Left hindlimb (tissue), 1 donor: Measurements from ENCODE around the gene GRM7.

Source experiments
- DNase-seq: peaks from one replicate; pipeline ENCODE4 v3.0.0-alpha.2; 2018

The GRM7 gene

DNA sequence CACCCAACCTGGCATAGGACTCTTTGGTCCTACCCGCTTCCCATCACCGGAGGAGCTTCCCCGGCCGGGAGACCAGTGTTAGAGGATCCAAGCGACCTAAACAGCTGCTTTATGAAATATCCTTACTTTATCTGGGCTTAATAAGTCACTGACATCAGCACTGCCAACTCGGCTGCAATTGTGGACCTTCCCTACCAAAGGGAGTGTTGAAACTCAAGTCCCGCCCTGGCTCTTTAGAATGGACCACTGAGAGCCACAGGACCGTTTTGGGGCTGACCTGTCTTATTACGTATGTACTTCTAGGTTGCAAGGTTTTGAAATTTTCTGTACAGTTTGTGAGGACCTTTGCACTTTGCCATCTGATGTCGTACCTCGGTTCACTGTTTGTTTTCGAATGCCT lies 879.5 kb downstream of the GRM7 start:
- DNase-seq: no peak

DNA sequence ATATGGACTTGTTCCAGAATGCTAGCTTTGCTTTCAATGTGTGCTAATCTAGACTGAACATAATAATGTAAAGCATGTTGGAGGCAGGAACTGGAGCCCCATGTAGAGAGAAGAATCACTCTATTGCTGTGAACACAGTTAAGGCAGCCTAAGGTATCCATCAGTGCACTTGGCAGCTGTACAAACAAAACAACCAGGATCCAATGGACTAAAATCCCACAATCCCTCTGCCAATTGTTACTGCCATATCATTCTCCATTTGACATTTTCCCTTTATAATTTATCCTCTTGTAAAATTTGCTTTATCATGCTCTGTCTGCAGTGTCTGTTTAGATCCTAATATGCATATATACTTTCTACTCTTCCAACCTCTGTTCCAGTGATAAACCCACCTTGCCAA lies 883.9 kb downstream of the GRM7 start:
- no peak for DNase-seq

DNA sequence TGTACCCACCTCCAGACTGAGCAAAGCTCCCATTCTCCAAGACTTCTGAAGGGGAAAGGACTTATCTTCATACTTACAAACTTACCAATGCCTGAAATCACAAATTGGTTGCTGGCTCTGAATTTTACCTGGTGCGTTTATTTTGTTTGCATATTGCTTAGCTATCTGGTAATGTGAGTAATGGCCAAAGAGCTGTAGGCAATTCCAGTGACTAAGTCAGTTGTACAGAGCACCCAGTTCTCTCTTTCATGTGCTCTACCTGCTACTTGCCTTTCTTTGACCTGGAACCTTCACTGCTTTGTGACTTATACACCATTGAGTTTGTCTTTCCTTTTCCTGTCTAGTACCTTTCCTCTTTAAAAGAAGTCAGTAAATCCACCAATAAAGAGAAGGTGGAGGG lies 884.8 kb downstream of the GRM7 start:
- DNase-seq: no peak

DNA sequence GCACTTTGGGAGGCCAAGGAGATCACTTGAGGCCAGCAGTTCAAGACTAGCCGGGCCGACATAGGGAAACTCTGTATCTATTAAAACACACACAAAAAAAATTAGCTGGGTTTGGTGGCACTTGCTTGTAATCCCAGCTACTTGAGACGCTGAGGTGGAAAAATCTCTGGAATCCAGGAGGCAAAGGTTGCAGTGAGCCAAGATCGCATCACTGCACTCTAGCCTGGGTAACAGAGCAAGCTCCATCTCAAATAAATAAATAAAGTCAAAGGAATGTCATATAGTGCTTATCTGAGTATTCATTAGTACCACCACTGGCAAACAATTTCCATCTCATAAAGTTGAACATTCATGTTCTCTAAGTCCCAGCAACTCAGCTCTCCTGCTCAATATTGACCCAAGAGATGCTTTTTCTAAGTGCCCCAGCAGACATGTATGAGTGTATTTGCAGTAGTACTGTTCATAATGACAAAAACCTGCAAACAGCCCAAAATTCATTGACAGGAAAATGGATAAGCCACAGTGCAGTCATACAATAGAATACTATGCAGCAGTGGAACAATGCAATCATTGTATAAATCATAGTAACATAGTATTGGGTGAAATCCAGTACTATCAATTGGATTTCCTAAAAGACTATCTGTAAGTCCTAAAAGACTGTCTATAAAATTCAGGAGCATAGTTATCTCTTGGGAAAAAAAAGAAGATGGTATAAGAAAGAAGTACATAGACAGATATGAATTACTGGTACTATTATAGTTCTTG lies 889.2 kb downstream of the GRM7 start:
- no peak for DNase-seq

DNA sequence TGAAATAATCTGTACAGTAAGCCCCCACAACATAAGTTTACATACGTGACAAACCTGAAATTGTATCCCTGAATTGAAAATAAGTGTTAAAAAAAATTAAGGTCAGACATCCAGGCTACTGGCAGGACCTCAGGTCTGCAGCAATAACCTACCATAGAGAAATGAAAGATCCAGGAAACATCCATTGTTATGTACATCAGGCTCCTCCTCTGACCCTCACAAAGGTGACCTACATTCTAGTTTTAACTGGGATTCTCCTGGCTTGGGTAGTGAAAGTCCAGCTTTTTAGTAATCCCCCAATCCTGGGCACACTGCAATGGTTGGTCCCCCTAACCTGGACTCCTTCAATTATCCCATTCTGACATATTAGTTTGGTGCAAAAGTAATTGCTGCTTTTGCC lies 891.1 kb downstream of the GRM7 start:
- DNase-seq: no peak

DNA sequence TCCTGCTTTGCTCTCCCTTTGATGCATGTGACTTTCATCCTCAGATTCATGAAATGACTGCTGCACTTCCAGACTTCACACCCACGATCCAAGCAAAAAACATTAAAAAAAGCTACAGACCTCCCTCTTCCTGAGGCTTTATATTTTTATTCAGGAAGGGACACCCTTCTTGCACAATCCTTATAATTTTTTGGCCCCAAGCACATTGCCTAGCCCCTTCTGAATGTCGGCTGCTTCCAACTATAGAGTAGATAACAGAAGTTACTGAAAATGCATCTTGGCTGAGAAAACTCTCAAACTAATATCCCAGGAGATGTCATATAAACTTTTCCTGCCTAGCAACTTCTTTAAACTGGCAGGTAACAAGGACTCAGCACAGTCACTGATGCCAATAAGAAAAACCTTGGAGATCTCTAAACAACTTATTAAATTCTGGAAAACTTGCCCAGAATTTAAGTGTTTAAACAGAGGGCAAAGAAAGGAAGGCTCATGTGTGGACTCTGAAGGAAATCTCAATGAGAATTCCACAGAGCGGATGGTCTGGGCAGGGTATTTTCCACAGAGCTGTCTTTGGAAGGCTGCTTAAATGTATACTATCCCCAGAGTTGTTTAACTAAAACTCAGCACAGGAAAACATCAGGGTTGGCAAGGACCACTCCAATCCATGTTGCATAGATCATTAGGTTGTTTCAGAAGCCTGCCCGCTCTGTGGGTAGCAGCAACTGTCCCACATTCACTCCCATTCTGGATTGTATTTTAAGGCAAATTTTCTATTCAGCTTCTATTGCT lies 893.9 kb downstream of the GRM7 start:
- DNase-seq: peak; percentile 54

- DNase-seq: no peak
These were observed 898.7 kb downstream of the GRM7 start for GRCh38 chr3:7759630-7760029.

- no peak for DNase-seq
These were observed 899.8 kb downstream of the GRM7 start for GRCh38 chr3:7760718-7761117.

- no peak for DNase-seq
These were observed 903.2 kb downstream of the GRM7 start for GRCh38 chr3:7764115-7764514.

DNA sequence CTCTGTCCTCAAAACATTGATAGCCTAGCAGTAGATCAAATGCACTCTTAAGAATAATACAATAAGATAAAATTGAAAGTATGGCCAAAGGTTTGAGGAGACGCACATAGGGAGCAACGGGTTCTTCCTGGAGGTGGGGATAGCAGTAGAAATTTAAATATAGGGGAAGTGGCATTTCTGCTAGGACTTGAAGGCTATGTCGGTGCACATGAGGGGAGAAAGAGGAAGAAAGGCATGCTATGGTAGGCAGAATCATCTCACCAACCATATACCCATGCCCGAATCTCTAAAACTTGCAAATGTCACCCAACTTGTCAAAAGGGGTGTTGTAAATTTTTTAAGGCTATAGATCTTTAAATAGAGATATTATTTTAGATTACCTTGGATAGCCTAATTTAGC lies 905.6 kb downstream of the GRM7 start:
- DNase-seq: no peak

DNA sequence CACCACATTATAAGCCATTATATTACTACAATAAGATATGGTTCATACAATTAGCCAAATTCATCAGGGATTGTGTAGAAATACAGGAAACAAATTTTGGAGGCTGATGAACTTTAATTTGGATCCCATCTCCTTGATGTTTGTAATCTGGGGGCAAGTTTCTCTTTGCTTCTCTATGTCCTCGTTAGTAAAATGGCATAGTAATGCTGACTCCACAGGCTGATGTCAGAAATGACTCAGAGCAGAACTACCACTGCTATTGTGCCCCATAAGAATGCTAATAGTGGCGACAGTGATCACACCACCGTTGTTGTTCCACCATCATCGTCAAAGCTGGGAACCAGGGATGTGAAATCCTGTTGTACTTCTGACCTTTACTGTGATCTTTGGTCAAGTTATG lies 918.4 kb downstream of the GRM7 start:
- no peak for DNase-seq

DNA sequence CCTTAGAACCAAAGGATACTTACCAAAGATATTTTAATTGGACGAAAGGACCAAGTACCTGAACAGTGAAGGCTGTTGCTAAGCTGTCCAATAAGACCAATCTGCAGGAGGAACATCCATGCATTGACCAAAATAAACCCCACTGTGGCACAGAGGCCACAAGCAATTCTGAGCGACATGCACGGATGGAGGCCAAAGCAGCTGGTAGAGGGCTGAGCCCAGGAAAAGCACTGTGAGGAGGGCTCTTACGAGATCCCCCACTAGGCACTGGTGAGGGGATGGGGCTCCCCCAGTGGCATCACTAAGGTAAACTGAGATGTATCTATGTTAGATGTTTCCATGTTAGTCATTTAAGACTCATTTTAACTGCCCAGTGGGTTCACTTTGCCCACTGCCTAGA lies 920.5 kb downstream of the GRM7 start:
- no peak for DNase-seq

- no peak for DNase-seq
These were observed 927.2 kb downstream of the GRM7 start for GRCh38 chr3:7787871-7788828.

DNA sequence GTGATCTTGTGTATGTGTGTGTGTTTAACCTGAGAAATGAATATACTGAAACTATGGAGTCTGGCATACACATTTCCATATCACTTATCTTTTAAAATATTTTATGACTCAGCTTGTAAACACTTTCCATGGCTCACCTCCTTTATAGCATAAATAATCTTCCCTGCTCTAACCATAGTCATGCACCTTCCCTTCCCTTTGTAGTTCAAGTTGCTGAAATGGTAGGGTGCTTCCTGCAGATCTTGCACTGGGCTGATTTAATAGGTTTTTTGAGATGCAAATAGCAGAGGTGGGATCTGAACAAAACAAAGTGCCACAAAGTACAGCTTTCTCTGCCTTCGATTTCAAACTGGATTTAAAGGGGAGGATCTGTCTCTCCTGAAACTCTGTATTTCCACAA lies 928.0 kb downstream of the GRM7 start:
- no peak for DNase-seq

- no peak for DNase-seq
These were observed 928.4 kb downstream of the GRM7 start for GRCh38 chr3:7789324-7789723.

GRCh38 chr3:7790141-7790540 lies 929.2 kb downstream of the GRM7 start:
- DNase-seq: no peak
